RWPE2 (cell line): Measurements from ENCODE around the gene RAP1GAP.

Experiments used
- ATAC-seq: fragments of 200-7000 bp; cut with Tn5 transposase; 3 replicates; pipeline ENCODE4 v1.9.1; 2021; ENCODE audit warnings: low read depth
- DNase-seq: peaks from one replicate; pipeline ENCODE4 v3.0.0-alpha.2; 2020; ENCODE audit warnings: low spot score
- H3K27ac ChIP-seq: fragments of 450-650 bp; 2 replicates; pipeline ENCODE4 v1.5.1; 2017; ENCODE audit warnings: mild to moderate bottlenecking; ENCODE audit not compliant: poor library complexity, severe bottlenecking
- H3K27me3 ChIP-seq: fragments of 250-450 bp; sonication (Bioruptor Pico); 2 replicates; pipeline ENCODE4 v1.5.1; 2021; ENCODE audit warnings: mild to moderate bottlenecking, moderate library complexity; ENCODE audit not compliant: insufficient read depth, poor library complexity, severe bottlenecking
- H3K36me3 ChIP-seq: fragments of 250-450 bp; sonication (Bioruptor Pico); 2 replicates; pipeline ENCODE4 v1.5.1; 2020; ENCODE audit warnings: low read depth, mild to moderate bottlenecking, moderate library complexity
- H3K4me1 ChIP-seq: fragments of 250-450 bp; sonication (Bioruptor Pico); 2 replicates; pipeline ENCODE4 v1.5.1; 2021; ENCODE audit warnings: mild to moderate bottlenecking, moderate library complexity; ENCODE audit not compliant: insufficient read depth, poor library complexity, severe bottlenecking
- H3K4me3 ChIP-seq: fragments of 250-450 bp; sonication (Bioruptor Pico); 2 replicates; pipeline ENCODE4 v1.5.1; 2021; ENCODE audit warnings: mild to moderate bottlenecking, moderate library complexity; ENCODE audit not compliant: severe bottlenecking
- H3K9me3 ChIP-seq: fragments of 250-450 bp; sonication (Bioruptor Pico); 2 replicates; pipeline ENCODE4 v1.5.1; 2021; ENCODE audit warnings: mild to moderate bottlenecking, moderate library complexity; ENCODE audit not compliant: severe bottlenecking
- TF ChIP-seq, protein P1 (sequence below): fragments of 450-650 bp; IDR thresholded peaks from one replicate; pipeline ENCODE4 v1.5.1; 2017; ENCODE audit warnings: mild to moderate bottlenecking, moderate library complexity; ENCODE audit not compliant: poor library complexity, severe bottlenecking

The RAP1GAP gene

DNA sequence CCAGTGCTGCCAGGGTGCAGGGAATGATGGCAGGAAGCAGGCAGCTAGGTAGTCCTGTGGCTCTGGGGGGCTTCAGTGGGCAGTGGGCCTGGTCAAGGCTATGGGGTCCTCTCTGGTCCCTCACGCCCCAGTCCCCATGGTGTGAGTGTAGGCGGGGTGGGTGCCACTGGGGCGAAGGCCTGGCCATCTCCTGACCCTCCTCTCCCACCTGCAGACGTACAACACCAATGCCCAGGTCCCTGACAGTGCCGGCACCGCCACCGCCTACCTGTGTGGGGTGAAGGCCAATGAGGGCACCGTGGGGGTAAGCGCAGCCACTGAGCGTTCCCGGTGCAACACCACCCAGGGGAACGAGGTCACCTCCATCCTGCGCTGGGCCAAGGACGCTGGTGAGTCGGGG lies 106.3 kb downstream of the RAP1GAP start:
- Histone ChIP-seq H3K9me3 (no peaks in the 10 kb centered on the region), H3K4me3 (no peak overlapping the region), H3K4me1 (no peaks in the 10 kb centered on the region), H3K27ac (no peak overlapping the region), H3K27me3 (no peaks in the 10 kb centered on the region), H3K36me3 (no peaks in the 10 kb centered on the region)
- TF ChIP-seq, protein P1, sequence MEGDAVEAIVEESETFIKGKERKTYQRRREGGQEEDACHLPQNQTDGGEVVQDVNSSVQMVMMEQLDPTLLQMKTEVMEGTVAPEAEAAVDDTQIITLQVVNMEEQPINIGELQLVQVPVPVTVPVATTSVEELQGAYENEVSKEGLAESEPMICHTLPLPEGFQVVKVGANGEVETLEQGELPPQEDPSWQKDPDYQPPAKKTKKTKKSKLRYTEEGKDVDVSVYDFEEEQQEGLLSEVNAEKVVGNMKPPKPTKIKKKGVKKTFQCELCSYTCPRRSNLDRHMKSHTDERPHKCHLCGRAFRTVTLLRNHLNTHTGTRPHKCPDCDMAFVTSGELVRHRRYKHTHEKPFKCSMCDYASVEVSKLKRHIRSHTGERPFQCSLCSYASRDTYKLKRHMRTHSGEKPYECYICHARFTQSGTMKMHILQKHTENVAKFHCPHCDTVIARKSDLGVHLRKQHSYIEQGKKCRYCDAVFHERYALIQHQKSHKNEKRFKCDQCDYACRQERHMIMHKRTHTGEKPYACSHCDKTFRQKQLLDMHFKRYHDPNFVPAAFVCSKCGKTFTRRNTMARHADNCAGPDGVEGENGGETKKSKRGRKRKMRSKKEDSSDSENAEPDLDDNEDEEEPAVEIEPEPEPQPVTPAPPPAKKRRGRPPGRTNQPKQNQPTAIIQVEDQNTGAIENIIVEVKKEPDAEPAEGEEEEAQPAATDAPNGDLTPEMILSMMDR, result no peak
- DNase-seq, result no peak
- ATAC-seq, result no peak

DNA sequence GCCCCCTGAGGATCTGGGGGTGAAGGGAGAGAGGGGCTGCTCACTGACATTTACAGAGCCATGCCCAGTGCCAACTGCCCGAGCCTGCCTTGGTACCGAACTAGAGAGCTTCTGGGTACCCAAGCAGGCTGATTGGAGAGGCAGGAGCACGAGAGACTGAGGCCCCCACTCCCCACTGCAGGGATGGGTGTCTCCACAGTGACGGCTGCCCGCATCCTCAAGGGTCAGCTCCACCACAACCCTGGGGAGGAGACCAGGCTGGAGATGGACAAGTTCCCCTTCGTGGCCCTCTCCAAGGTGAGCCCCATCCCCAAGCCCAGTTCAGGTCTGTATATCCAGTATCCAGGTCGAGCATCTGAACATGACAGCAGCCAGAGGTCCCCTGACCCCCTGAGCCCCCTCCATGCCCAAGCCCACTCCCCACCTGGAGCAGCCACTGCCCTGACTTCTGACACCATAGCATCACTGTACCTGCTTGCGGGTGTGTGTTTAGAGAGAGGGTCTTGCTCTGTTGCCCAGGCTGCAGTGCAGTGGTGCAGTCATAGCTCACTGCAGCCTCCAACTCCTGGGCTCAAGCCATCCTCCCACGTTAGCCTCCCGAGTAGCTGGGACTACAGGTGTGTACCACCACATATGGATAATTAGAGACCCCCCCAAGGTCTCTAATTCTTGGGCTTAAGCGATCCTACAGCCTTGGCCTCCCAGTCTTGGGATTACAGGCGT lies 108.1 kb downstream of the RAP1GAP start:
- ATAC-seq, result no peak
- TF ChIP-seq, protein P1, result no peak
- H3K4me1 ChIP-seq, result no peaks in the 10 kb centered on the region
- no peaks in the 10 kb centered on the region for H3K27me3 ChIP-seq
- no peak overlapping the region for H3K4me3 ChIP-seq
- no peaks in the 10 kb centered on the region for H3K9me3 ChIP-seq
- no peak overlapping the region for H3K27ac ChIP-seq
- H3K36me3 ChIP-seq, result no peaks in the 10 kb centered on the region
- no peak for DNase-seq

DNA sequence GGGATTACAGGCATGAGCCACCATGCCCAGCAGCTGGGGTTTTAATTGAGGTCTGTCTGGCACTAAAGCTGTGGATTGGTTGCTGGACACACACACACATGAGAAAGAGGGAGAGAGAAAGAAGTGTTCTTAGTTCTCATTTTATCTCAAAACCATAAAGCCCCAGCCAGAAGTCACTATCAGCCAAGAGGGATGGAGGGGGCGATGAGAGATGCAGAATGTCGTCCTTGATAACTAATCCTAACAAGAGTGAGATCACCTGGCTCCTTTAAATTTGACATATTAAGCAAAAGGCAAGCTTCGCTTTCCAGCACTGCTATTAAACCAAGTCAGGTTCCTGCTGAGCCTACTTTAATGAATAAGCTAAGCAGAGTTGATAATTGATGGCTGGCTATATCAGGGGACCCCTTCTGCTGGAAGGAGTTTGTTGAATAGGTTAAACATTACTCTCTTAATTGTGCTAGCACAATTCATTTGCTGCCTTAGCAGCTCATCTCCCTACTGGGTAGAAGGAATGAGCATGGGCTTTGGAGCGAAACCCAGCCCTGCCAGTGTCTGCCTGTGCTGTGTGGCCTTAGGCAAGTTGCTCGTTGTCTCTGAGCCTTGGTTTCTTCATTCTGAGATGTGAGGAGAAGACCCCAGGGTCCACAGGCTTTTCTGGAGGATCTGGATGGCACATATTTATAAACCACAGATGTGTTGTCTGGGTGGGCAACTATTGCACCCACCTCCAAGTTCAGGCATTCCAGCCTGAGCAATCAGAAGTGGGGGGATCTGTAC lies 109.2 kb downstream of the RAP1GAP start:
- H3K36me3 ChIP-seq, result no peaks in the 10 kb centered on the region
- ATAC-seq, result no peak

DNA sequence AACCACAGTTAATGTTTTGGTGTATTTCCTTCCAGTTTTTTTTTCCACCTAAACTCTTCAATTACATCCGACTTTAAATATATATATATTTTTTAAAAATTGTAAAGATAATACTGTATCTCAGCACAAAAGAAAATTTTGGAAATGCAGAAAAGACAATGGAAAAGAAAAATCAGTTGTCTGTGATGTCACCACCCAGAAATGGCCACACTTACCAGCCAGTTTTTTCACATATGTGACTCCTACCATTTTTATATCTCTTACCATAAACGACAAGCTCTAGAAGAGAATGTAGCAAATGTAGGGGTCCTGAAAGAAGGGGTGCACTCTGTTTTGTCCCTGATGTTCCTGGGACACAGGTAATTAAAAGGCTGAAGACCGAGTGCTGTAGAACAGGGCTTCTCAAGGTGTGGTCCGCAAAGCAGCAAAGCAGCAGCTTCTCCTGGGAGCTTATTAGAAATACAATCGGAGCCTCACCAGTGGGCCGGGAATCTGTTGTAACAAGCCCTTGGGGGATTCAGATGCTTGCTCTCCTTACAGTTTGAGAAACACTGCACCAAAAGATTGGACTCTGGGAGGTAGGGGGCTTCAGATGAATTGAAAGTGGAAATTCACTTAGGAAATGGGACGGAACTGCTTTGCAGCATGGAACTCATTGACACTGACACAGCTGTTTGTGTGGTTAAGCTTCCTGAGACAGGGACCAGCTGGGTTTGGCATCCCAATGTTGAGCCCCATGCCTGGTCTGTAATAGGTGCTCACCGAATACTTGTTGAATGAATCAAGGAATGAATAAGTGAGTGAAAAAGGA lies 115.8 kb downstream of the RAP1GAP start:
- Histone ChIP-seq H3K27me3 (no peaks in the 10 kb centered on the region), H3K27ac (no peak overlapping the region)
- TF ChIP-seq, protein P1, result no peak

More for the DNA sequence above, 109.2 kb downstream of the RAP1GAP start:
- no peak overlapping the region for H3K27ac ChIP-seq
- H3K4me1 ChIP-seq, result no peaks in the 10 kb centered on the region
- no peaks in the 10 kb centered on the region for H3K27me3 ChIP-seq
- DNase-seq, result no peak
- no peak overlapping the region for H3K4me3 ChIP-seq
- H3K9me3 ChIP-seq, result no peaks in the 10 kb centered on the region
- TF ChIP-seq, protein P1, result no peak

More for the DNA sequence above, 115.8 kb downstream of the RAP1GAP start:
- H3K36me3 ChIP-seq, result no peaks in the 10 kb centered on the region
- no peaks in the 10 kb centered on the region for H3K9me3 ChIP-seq
- H3K4me1 ChIP-seq, result no peaks in the 10 kb centered on the region
- ATAC-seq, result no peak; the same call in 2 of the 3 replicates
- no peak overlapping the region for H3K4me3 ChIP-seq
- no peak for DNase-seq
